ENCODE measurements around the gene PDCD6IP. TPM values are rescaled to one million over a fixed set of nuclear protein-coding genes. Genes with fewer than 3 reads are reported as not detected.

The PDCD6IP gene
- total and polyA plus RNA-seq, 2 of the 13 experiments (the other 11 are each of a cell fraction or from before 2014, with no cell fraction given), result 62.5 to 85.6 TPM

DNA sequence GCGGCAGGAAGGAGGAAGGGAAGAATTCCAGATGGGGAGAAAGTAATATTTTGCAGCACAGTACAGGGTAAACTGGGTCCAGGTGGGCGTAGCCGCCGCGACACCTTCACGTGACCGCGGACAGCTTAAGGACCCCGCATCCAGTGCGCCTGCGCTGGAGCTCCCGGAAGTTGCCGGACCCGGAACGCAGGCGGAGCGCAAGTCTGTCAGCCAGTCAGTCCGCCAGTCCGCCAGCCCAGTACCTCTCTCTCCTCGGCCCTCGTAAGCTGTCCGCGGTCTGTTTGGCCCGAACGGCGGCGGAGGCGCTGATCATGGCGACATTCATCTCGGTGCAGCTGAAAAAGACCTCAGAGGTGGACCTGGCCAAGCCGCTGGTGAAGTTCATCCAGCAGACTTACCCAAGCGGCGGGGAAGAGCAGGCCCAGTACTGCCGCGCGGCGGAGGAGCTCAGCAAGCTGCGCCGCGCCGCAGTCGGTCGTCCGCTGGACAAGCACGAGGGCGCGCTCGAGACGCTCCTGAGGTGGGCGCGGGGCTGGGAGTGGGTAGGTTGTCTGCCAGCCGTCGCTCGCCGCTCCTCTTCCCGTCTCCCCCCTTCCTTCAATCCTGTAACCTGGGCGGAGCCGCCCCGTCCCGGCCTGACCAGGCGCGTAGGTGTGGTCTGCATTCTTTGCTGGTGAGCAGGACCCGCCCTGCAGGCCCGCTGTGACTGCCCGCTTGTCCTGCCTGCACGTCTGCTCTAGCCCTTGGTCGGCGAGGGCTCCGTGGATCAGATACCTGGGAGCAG lies at the start of gene PDCD6IP (continued):
- TF ChIP-seq, protein P1, sequence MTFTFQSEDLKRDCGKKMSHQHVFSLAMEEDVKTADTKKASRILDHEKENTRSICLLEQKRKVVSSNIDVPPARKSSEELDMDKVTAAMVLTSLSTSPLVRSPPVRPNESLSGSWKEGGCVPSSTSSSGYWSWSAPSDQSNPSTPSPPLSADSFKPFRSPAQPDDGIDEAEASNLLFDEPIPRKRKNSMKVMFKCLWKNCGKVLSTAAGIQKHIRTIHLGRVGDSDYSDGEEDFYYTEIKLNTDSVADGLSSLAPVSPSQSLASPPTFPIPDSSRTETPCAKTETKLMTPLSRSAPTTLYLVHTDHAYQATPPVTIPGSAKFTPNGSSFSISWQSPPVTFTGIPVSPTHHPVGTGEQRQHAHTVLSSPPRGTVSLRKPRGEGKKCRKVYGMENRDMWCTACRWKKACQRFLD (CRISPR knock-in tag; IDR thresholded peaks at IDR 0.05; ENCODE audit: borderline replicate concordance), result peak; percentile 94
- TF ChIP-seq ZNF644 (CRISPR knock-in tag; IDR thresholded peaks at IDR 0.05; ENCODE audit: low read depth), result no peak
- peak; percentile 92 for TF ChIP-seq PHF21A (CRISPR knock-in tag; IDR thresholded peaks at IDR 0.05)
- peak; percentile 64; the same call in 1 of the 2 replicates for TF ChIP-seq ZNF549 (CRISPR knock-in tag; IDR thresholded peaks at IDR 0.05)
- peak; percentile 94 for TF ChIP-seq MAF1 (CRISPR knock-in tag; IDR thresholded peaks at IDR 0.05; ENCODE audit: borderline replicate concordance)
- TF ChIP-seq ZMYM4 (CRISPR knock-in tag; IDR thresholded peaks at IDR 0.05), result peak; percentile 88
- TF ChIP-seq, protein P2, sequence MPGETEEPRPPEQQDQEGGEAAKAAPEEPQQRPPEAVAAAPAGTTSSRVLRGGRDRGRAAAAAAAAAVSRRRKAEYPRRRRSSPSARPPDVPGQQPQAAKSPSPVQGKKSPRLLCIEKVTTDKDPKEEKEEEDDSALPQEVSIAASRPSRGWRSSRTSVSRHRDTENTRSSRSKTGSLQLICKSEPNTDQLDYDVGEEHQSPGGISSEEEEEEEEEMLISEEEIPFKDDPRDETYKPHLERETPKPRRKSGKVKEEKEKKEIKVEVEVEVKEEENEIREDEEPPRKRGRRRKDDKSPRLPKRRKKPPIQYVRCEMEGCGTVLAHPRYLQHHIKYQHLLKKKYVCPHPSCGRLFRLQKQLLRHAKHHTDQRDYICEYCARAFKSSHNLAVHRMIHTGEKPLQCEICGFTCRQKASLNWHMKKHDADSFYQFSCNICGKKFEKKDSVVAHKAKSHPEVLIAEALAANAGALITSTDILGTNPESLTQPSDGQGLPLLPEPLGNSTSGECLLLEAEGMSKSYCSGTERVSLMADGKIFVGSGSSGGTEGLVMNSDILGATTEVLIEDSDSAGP (CRISPR knock-in tag; IDR thresholded peaks at IDR 0.05; ENCODE audit: borderline replicate concordance), result peak; percentile 96
- TF ChIP-seq ZNF496 (CRISPR knock-in tag; IDR thresholded peaks at IDR 0.05; ENCODE audit: insufficient replicate concordance), result no peak
- TF ChIP-seq, protein P3, sequence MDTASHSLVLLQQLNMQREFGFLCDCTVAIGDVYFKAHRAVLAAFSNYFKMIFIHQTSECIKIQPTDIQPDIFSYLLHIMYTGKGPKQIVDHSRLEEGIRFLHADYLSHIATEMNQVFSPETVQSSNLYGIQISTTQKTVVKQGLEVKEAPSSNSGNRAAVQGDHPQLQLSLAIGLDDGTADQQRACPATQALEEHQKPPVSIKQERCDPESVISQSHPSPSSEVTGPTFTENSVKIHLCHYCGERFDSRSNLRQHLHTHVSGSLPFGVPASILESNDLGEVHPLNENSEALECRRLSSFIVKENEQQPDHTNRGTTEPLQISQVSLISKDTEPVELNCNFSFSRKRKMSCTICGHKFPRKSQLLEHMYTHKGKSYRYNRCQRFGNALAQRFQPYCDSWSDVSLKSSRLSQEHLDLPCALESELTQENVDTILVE (CRISPR knock-in tag; IDR thresholded peaks at IDR 0.05), result 0 out of 2 replicates have a peak, but pooled peaks have one; percentile 31
- TF ChIP-seq MAFK (conservative IDR thresholded peaks at IDR 0.05 in 1 of 2, IDR thresholded peaks at IDR 0.05 in 1 of 2; ENCODE audit: low read length in 2 of 2), result no peak
- TF ChIP-seq, protein P4, sequence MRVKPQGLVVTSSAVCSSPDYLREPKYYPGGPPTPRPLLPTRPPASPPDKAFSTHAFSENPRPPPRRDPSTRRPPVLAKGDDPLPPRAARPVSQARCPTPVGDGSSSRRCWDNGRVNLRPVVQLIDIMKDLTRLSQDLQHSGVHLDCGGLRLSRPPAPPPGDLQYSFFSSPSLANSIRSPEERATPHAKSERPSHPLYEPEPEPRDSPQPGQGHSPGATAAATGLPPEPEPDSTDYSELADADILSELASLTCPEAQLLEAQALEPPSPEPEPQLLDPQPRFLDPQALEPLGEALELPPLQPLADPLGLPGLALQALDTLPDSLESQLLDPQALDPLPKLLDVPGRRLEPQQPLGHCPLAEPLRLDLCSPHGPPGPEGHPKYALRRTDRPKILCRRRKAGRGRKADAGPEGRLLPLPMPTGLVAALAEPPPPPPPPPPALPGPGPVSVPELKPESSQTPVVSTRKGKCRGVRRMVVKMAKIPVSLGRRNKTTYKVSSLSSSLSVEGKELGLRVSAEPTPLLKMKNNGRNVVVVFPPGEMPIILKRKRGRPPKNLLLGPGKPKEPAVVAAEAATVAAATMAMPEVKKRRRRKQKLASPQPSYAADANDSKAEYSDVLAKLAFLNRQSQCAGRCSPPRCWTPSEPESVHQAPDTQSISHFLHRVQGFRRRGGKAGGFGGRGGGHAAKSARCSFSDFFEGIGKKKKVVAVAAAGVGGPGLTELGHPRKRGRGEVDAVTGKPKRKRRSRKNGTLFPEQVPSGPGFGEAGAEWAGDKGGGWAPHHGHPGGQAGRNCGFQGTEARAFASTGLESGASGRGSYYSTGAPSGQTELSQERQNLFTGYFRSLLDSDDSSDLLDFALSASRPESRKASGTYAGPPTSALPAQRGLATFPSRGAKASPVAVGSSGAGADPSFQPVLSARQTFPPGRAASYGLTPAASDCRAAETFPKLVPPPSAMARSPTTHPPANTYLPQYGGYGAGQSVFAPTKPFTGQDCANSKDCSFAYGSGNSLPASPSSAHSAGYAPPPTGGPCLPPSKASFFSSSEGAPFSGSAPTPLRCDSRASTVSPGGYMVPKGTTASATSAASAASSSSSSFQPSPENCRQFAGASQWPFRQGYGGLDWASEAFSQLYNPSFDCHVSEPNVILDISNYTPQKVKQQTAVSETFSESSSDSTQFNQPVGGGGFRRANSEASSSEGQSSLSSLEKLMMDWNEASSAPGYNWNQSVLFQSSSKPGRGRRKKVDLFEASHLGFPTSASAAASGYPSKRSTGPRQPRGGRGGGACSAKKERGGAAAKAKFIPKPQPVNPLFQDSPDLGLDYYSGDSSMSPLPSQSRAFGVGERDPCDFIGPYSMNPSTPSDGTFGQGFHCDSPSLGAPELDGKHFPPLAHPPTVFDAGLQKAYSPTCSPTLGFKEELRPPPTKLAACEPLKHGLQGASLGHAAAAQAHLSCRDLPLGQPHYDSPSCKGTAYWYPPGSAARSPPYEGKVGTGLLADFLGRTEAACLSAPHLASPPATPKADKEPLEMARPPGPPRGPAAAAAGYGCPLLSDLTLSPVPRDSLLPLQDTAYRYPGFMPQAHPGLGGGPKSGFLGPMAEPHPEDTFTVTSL (CRISPR knock-in tag; IDR thresholded peaks at IDR 0.05; ENCODE audit: borderline replicate concordance), result peak; percentile 54; the same call in 1 of the 2 replicates
- peak; percentile 96 for TF ChIP-seq YEATS4 (CRISPR knock-in tag; IDR thresholded peaks at IDR 0.05; ENCODE audit: borderline replicate concordance)
- TF ChIP-seq SOX5 (CRISPR knock-in tag; IDR thresholded peaks at IDR 0.05; ENCODE audit: borderline replicate concordance), result no peak
- peak; percentile 72 for TF ChIP-seq HNRNPK (IDR thresholded peaks at IDR 0.05; ENCODE audit: low read depth, low read length, poor library complexity, severe bottlenecking)
- no peak for TF ChIP-seq ZNF207 (IDR thresholded peaks at IDR 0.05; ENCODE audit: borderline replicate concordance)
- TF ChIP-seq ZNF235 (CRISPR knock-in tag; IDR thresholded peaks at IDR 0.05; ENCODE audit: borderline replicate concordance), result 0 out of 2 replicates have a peak, but pooled peaks have one; percentile 7
